Activated CD4-positive, alpha-beta T cell treated with anti-CD3 and anti-CD28 coated beads for 1 hour (primary cell): Measurements from ENCODE around the gene CEP112.

Experiments used
- DNase-seq: peaks from one replicate; pipeline ENCODE4 v3.0.0-alpha.2; 2020

The CEP112 gene

GRCh38 chr17:66054242-66054641 is 137.7 kb downstream of the CEP112 start:
- DNase-seq = no peak

- DNase-seq = no peak
Measured at GRCh38 chr17:66044083-66044482, 147.8 kb downstream of the CEP112 start.

DNA sequence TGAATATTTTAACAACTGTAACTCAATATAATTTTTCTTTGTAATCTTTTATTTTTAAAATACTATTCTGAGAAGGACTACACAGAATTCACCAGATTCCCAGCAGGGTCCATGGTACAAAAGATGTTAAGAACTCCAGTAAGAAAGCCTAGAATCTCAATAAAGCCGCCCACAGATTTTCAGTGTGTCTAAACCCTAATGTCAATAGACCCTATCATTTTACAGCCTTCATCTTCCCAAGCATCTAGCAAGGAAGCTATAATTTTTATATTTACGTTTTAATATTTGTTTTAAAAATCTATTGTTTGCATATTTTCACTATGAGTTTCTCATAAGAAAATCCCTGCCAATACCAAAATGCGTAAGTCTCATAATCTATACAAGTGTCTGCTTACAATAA is 148.5 kb downstream of the CEP112 start:
- no peak for DNase-seq

DNA sequence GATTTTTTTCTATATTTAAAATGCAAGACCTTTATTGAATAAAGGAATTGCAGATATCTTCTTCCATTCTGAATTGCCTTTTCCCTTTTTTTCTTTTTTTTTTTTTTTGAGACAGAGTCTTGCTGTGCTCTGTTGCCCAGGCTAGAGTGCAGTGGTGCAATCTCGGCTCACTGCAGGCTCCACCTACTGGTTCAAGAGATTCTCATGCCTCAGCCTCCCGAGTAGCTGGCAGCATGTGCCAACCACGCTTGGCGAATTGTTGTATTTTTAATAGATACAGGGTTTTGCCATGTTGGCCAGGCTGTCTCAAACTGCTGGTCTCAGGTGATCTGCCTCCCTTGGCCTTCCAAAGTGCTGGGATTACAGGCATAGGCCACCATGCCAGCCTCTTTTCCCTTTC is 151.5 kb downstream of the CEP112 start:
- no peak for DNase-seq

- no peak for DNase-seq
Measured at GRCh38 chr17:66038125-66038524, 153.8 kb downstream of the CEP112 start.

GRCh38 chr17:66037221-66037620 is 154.7 kb downstream of the CEP112 start:
- no peak for DNase-seq

- DNase-seq = no peak
Measured at GRCh38 chr17:66032082-66032712, 159.7 kb downstream of the CEP112 start.

GRCh38 chr17:66025551-66025950 is 166.4 kb downstream of the CEP112 start:
- no peak for DNase-seq

DNA sequence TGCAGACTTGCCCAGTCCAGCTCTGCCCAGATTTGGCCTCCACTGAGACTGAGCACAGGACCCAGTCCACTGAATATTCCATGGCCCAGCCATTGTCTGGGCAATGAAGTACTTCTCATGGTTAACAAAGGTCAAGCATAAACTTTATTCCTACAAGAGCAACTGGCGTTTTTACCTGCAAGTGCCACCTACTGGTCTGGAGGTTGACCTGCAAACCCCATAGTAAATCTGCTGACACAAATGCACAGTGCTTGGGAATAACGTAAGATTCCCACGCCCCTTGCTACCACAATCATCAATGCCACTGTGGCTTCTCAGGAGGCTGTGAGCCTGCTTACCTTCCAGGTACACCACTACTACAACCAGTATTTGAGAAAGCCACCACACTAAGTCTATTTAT is 170.2 kb downstream of the CEP112 start:
- no peak for DNase-seq

DNA sequence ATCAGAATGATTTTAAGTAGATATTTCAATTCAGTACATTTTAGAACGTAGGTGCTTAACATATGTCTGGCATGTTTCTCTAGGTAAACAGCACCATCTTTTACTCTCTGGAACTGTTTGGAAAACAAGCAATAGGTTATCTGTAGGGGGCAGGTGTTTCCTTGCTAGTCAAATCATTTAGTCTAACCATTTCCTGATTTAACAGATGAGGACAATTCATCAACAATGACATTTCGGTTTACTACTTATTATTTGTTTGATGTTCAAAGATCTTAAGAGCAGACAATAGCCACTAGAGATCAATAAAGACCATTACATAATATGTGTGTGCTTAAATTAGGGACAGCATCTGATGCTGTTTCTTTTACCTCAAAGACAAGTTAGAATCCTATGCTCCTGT is 173.1 kb downstream of the CEP112 start:
- no peak for DNase-seq

- no peak for DNase-seq
Measured at GRCh38 chr17:66016231-66016630, 175.7 kb downstream of the CEP112 start.

DNA sequence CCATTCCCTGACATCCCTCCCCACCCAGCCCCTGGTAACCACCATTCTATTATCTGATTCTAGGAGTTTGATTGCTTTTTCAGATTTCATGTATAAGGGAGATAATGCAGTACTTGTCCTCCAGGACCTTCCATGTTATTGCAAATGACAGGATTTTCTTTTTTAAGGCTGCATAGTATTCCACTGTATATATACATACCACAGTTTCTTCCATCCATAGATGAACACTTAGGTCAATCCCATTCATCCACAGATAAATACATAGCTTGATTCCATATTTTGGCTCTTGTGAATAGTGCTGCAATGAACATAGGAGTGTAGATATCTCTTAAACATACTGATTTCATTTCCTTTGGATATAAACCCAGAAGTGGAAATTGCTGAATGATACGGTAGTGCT is 183.3 kb downstream of the CEP112 start:
- DNase-seq = no peak

DNA sequence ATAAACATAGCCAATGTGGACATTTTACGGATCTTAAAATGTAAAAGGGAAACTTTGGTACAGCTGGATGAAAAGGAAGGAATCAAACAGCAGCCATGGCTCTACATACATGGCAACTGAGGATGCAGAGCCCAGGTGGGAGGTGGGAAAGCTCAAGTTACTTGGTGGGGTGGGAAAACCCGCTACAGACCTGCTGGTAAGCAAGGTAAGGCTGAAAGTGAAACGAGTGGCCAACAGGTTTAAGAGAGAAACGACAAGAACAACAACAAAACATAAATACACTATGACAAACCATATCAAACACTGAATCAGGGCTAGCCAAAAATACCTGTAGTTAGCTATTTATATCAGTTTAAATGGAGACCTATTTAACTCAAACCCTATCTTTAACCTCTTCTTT is 185.3 kb downstream of the CEP112 start:
- no peak for DNase-seq

DNA sequence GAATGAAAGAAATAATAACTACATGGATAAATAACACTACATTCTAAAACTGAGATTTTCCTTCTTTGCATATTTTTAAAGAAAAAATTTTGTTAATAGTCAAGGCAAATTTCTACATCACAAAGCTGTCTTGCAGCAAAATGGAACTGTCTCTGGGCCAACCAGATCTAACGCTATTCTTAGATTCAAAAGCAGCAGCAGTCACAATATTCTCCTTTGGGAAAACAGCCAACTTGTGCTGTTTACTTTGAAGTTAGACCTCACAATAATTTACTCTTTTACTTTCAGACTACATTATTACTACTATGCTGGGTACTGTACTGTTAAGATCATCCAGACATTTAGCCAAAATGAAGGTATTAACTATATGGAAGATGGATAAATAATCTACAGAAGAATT is 189.1 kb downstream of the CEP112 start:
- no peak for DNase-seq

DNA sequence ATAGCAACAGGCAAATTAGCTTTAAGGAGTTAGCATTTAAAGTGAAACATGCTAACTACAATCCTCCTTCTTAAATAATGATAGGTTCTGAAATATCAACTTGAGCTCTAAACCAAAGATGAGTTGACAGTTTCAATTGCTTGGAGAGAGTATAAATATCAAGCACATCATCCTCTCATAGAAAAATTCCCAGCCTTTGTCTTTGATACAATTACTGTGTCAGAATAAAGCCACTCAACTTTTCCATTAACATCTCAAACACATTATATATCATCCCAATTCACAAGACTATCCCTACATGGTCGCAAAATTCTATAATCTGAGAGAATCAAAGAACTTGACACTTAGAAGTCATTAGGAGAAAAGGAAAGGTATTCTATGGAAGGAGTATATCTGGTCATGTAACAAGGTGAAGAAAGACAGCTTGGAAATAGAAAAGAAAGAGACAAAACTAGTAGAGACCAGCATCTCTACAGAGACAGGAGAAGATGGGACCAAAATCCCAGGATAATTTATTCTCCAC is 189.8 kb downstream of the CEP112 start:
- DNase-seq = no peak

DNA sequence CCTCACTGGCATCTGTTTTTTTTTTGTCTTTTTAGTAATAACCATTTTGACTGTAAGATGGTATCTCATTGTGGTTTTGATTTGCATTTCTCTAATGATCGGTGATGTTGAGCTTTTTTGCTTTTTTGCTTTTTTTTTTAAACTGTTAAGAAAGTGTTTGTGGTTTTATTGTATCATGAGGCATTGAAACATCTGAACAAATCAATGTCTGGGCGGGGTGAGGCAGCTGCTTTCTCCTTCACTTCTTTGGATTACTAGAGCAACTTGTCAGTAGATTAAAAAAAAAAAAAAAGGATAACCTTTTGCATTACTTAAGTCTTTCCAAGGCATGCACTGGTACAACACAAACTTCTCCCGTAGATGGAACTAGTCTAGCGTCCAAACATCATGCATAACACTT is 191.7 kb downstream of the CEP112 start:
- no peak for DNase-seq

DNA sequence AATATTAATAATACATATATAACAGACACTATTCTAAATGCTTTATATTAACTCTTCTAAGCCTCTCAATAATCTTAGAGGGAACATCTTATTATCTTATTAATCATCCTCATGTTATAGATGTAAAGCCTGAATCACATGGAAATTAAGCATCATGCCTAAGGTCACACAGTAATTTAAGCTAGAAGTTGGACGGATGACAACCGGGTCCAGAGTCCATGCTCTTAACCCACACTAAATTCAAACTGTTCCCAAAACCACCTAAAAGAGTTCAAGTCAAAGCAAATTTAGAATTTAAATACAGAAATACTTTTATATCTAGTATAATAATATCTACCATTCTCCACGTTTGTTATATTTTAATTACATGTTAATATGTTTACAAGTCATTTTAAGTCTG is 193.3 kb downstream of the CEP112 start:
- DNase-seq = no peak

DNA sequence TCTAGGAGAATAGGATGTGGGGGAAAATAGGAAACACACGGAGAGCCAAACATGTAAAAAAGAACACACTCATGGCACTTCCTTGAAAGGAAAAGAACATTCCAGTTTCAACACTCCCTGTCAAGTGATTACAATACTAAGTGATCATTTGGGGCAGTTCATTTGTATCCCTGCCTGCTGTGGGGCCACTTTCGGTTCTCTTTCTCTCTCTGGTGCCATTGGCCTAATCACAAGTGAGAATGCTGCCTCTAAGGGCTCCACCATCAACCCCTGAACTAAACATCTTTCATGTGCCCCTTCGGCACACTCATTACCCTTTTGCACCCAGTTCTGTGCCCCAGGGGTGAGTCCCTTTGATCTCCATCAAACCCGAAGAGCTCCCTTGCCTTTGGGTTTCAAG is 197.3 kb downstream of the CEP112 start:
- DNase-seq = no peak

DNA sequence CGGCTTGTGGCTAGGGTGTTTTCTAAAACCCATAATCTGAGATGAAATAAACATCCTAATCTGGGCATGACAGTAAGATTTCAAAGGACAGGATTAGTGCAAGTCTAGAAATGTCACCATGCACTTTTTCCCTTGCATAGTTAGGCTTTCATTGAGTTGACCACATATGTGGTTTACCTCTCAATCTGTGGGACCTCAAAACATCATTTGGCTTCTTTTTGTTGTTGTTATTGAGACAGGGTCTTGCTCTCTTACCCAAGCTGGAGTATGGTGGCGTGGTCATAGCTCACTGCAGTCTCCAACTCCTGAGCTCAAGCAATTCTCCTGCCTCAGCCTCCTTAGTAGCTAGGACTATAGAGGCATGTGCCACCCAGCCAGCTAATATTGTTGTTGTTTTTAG is 197.8 kb downstream of the CEP112 start:
- DNase-seq = no peak

GRCh38 chr17:65990593-65990992 is 201.3 kb downstream of the CEP112 start:
- DNase-seq = no peak

GRCh38 chr17:65988451-65988850 is 203.5 kb downstream of the CEP112 start:
- DNase-seq = no peak

- DNase-seq = no peak
Measured at GRCh38 chr17:65987988-65988387, 203.9 kb downstream of the CEP112 start.

- DNase-seq = no peak
Measured at GRCh38 chr17:65985571-65985970, 206.4 kb downstream of the CEP112 start.

- DNase-seq = no peak
Measured at GRCh38 chr17:65984299-65984698, 207.6 kb downstream of the CEP112 start.

DNA sequence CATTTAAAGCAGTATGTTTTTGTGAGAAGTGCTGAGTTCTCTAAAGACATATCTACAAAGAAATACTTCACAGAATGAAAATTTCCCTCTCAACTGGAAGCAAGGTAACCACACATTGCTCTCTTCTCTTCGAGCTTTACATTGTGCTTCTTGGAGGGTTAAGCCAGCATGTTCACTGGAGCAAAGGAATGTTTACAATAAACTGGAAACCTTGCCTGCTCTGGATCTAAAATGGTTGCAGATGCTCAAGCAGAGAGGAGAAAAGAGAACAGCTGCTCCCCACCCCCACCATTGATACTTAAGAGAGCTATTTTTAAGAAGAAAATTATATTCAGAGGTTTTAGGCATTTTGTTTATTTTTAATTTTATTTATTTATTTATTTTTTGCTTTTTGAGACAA is 213.1 kb downstream of the CEP112 start:
- DNase-seq = no peak

GRCh38 chr17:65977041-65977440 is 214.9 kb downstream of the CEP112 start:
- DNase-seq = no peak
